Measurements from ENCODE around the gene SMCO1. TPM values are rescaled to one million over a fixed set of nuclear protein-coding genes. Genes with fewer than 3 reads are reported as not detected.
A peak's percentile ranks its signal among the peaks of the same experiment; 100 is the strongest.

SMCO1 gene
- total and polyA plus RNA-seq, 8 donors, result 0.05 TPM; not detected in 7

- H3K36me3 ChIP-seq, result no peaks in the 10 kb centered on the region
- no peak for FAIRE-seq
These were observed 18.1 kb upstream of the SMCO1 start for GRCh38 chr3:196533260-196533681.

GRCh38 chr3:196531418-196531817 lies 16.3 kb upstream of the SMCO1 start:
- no peak for TF ChIP-seq CTCF (IDR thresholded peaks at IDR 0.05)
- intact Hi-C loops (cut with DNase I), result no loop called here
- WGBS, 2 donors, result 76 to 93% methylated on average over 4 of the region's 4 CpGs
- H3K4me1 ChIP-seq, result no peaks in the 10 kb centered on the region
- DNase-seq, result no peak
- FAIRE-seq, result no peak
- peaks cover 0 to 4% (median 0%) of the 10 kb centered on the region in 4 donors for H3K27me3 ChIP-seq
- no peak overlapping the region for H3K4me3 ChIP-seq
- no peaks in the 10 kb centered on the region for H3K36me3 ChIP-seq
- ATAC-seq, result no peak
- H3K9me3 ChIP-seq, result no peaks in the 10 kb centered on the region
- H3K27ac ChIP-seq, result no peak overlapping the region

More at GRCh38 chr3:196533260-196533681, 18.1 kb upstream of the SMCO1 start:
- no peak for TF ChIP-seq CTCF (IDR thresholded peaks at IDR 0.05)
- DNase-seq (no peak), ATAC-seq (no peak)
- Histone ChIP-seq H3K9me3 (no peaks in the 10 kb centered on the region), H3K4me1 (no peaks in the 10 kb centered on the region), H3K27ac (no peak overlapping the region), H3K27me3 (peaks cover 0 to 4% (median 0%) of the 10 kb centered on the region in 4 donors), H3K4me3 (no peak overlapping the region)
- intact Hi-C loops (cut with DNase I), result no loop called here
- 31 to 33% methylated on average over 14 of the region's 14 CpGs for WGBS, 2 donors

- Histone ChIP-seq H3K27ac (peak overlapping the region in 1 of 4 donors; percentile 39), H3K9me3 (no peaks in the 10 kb centered on the region), H3K4me3 (peak overlapping the region in 3 of 4 donors; percentile 12 to 39 (median 35)), H3K27me3 (peaks cover 0 to 4% (median 0%) of the 10 kb centered on the region in 4 donors), H3K36me3 (no peaks in the 10 kb centered on the region), H3K4me1 (no peaks in the 10 kb centered on the region)
- DNase-seq (peak; percentile 17 to 85 (median 57)), ATAC-seq (peak; percentile 90 to 100 (median 96)), FAIRE-seq (no peak)
- peak; percentile 36 to 81 (median 53) for TF ChIP-seq CTCF (IDR thresholded peaks at IDR 0.05)
- intact Hi-C loops (cut with DNase I), result no loop called here
- WGBS, 2 donors, result 6 to 7% methylated on average over 51 to 52 of the region's 52 CpGs
These were observed 13.6 kb upstream of the SMCO1 start for GRCh38 chr3:196528639-196529233.

DNA sequence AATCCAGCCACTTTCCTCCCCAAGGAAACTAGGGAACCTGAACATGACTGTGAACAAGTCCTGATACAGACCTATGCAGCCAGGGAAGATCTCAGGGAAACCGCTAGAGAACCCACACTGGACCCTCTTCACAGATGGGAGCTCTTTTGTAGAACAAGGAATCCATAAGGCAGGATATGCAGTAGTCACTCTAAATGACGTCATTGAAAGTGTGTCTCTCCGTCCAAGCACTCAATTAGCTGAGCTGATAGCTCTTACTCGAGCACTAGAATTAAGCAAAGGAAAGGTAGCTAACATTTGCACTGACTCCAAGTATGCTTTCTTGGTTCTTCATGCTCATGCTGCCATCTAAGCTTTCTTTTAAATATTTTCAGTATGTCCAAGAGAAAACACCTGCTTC lies 10.0 kb upstream of the SMCO1 start:
- Histone ChIP-seq H3K4me3 (no peak overlapping the region), H3K27ac (no peak overlapping the region), H3K27me3 (no peaks in the 10 kb centered on the region), H3K9me3 (no peaks in the 10 kb centered on the region), H3K36me3 (no peaks in the 10 kb centered on the region), H3K4me1 (no peaks in the 10 kb centered on the region)
- WGBS, 2 donors, result 67 to 82% methylated on average over 4 of the region's 4 CpGs
- FAIRE-seq, result no peak
- DNase-seq, result no peak
- no peak for TF ChIP-seq CTCF (IDR thresholded peaks at IDR 0.05)
- no peak for ATAC-seq
- intact Hi-C loops (cut with DNase I), result no loop called here

DNA sequence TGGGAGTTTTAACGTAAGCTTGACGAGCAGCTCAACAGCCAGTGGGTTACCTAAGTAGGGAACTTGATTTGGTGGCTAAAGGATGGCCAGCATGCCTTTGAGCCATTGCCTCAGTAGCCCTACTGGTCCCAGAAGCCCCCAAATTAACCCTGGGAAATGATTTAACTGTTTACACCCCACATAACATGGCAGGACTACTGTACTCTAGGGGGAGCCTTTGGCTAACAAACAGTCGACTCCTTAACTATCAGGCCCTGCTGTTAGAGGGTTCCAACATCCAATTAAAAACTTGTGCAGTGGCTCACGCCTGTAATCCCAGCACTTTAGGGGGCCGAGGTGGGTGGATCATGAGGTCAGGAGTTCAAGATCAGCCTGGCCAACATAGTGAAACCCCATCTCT lies 9.4 kb upstream of the SMCO1 start:
- H3K4me1 ChIP-seq, result no peaks in the 10 kb centered on the region
- no peaks in the 10 kb centered on the region for H3K36me3 ChIP-seq
- no peak for ATAC-seq
- WGBS, 2 donors, result 51 to 57% methylated on average over 5 of the region's 5 CpGs
- no peak for DNase-seq
- no peaks in the 10 kb centered on the region for H3K9me3 ChIP-seq
- intact Hi-C loops (cut with DNase I), result no loop called here
- no peak overlapping the region for H3K4me3 ChIP-seq
- no peak for FAIRE-seq
- H3K27ac ChIP-seq, result no peak overlapping the region
- H3K27me3 ChIP-seq, result no peaks in the 10 kb centered on the region
- TF ChIP-seq CTCF (IDR thresholded peaks at IDR 0.05), result no peak

Measured in pancreas (tissue), 10 donors.